NOMO-1 treated with DMSO at 0.1 percent for 48 hours (cell line): ENCODE measurements around the gene SNAI3.
"Not testable (repeated sequence)": the region's sequence is repeated elsewhere in the genome, so short reads cannot be mapped to it uniquely, and the experiment has no call there.

Experiments used
- DNase-seq: peaks from one replicate; lab custom pipeline; 2025; ENCODE audit not compliant: unreplicated experiment; lab: John Stamatoyannopoulos, UW

SNAI3 gene

DNA sequence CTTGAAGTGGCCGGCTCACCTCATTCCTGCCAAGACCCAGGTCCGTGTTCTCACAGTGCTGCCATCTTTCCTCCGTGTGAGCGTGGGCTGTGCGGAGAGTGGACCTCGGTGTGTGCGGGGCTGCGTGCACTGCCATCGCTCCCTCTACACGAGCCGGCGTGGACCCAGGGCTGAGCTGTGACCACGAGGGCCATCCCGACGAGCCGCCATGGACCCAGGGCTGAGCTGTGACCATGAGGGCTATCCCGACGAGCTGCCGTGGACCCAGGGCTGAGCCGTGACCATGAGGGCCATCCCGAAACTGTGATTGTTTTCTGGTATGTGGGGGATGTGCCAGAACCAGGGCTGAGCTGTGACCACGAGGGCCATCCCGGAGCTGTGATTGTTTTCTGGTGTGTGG is 14.5 kb downstream of the SNAI3 start:
- no peak for DNase-seq

DNA sequence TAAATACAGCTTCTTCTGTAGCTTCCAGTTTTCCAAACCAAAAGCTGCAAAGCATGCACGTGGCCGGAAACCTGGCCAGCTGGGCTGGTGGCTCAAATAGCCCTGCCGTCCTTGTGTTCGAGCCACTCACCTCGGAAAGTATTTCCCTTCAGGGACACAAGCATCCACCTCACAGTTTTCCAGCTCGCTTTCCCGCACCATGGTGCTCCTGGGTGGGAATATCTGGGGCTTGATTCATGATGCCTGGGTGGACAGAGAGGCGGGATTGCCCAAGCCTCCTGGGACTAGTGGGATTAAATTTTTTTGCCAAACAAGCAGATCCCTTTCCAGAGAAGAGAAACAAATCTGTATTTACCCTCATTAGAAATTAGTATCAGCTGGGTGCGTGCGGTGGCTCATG is 16.3 kb downstream of the SNAI3 start:
- no peak for DNase-seq

DNA sequence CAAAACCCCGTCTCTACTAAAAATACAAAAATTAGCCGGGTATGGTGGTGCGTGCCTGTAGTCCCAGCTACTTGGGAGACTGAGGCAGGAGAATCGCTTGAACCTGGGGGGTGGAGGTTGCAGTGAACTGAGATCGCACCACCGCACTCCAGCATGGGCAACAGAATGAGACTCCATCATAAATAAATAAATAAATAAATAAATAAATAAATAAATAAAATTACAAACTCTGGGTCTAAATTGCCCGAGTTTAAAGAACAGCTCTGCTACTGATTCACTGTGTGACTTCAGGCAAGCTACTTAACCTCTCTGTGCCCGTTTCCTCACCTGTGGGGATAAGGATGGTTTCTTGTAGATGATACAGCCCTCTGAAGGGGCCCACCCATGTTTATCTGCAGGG is 16.8 kb downstream of the SNAI3 start:
- not testable (repeated sequence) for DNase-seq

DNA sequence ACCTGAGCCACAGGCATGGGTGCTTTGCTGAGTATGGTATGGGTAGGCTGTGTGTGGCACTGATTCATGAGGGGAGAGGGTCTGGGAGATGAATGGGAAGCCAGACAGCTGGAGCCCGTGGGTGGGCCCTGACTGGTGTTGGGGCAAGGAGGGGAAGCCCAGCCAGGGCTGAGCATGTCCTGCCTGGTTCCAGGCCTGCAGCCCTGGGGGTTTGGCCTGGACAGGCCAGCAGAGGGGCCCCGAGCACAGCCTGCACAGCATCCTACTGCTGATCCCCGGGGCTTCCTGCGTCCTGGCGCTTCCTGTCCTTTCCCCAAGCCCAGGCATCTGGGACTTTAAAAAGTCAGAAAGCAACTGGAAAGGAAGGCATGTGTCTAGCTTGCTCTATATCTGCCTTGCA is 18.8 kb downstream of the SNAI3 start:
- DNase-seq: no peak

DNA sequence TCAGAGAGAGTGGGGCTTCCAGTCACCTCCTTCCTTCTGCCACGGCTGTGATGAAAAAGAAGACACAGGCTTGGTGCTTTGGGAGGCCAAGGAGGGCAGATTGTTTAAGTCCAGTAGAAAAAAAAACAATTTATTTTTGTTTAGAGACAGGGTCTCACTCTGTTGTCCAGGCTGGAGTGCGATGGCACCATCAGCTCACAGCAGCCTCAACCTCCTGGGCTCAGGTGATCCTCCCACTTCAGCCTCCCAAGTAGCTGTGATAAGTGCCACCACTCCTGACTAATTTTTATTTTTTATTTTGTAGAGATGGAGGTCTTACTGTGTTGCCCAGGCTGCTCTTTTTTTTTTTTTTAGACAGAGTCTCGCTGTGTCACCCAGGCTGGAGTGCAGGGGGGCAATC is 20.7 kb downstream of the SNAI3 start:
- no peak for DNase-seq

DNA sequence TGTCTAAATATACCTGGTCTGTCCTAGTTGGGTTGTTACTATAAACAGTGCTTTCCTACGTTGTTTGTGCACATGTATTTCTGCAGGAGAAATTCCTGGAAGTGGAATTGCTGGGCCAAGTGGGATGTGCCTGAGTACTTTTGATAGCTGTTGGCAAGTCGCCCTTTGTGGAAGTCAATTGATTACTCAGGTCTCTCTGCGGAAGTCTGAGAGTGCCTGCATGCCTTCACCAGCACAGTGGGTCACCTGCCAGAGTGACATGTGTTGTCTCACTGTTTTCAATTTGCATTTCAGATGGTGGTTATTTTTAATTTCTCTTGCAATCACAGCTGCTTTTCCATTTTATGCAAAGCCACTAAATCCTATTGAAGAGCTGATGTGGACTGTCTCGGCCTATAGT is 21.2 kb downstream of the SNAI3 start:
- no peak for DNase-seq

DNA sequence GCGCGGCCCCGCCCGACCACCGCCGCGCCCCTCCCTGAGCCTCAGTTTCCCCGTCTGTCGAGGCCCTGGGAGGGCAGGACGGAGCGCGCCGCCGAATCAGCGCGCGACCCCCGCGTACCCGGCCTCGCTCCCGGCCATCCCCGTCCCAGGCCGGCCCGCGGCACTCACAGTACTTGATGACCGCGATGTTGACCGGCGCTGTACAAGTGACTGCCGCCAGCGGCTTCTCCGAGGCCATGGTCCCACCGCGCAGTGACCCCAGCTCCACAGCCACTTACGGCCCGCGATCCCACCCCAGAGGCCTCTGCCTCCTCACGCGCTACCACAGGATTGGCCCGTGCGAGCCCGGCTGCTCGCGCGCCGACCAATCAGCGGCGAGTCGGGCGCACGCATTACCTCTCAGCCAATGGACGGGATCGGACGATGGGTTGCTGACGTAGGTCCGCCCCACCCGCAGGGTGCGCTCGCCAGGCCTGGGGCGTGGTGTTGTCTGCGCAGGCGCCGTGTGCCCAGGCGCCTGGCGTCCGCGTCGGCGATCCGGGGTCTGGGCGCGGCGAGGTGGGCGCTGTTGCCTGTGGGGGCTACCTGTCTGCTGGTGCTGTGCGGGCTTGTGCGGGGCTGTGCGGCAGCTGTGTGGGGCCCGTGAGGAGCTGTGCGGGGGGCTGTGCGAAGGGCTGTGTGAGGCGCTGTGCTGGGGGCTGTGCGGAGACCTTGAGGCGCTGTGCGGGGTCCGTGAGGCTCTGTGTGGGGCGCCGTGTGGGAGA is 23.3 kb downstream of the SNAI3 start, which contains the start of gene MVD:
TSS of gene MVD (minus strand) at position 249 of the 764 bp plus-strand sequence. CDS start at position 238, 11 bp downstream.
- peak; percentile 98 for DNase-seq

DNA sequence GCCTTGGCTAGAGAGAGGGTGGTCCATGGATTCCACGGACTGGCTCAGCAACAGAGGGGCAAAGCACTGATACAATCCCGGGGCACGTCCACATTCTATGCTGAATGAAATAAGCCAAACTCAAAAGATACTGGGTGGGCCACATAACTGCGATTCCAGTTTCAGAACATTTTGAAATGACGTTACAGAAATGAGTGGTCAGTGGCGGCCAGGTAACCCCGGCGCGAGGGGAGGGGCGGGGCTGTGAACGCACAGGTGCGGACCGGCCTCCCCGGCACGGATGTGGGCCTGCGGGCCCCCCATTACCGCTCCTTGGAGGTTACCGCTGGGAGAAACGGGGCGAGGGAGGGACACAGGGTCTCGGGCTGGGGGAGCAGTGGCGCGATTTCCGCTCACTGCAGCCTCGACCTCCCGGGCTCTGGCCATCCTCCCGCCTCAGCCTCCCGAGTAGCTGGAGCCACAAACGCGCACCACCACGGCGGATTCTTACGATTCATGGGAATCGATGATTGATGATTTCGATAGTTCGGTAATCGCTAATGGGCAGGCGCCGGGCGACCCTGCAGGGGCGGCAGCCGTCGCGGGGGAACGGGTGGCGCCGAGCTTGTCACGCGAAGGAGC is 24.0 kb downstream of the SNAI3 start:
- DNase-seq: no peak

DNA sequence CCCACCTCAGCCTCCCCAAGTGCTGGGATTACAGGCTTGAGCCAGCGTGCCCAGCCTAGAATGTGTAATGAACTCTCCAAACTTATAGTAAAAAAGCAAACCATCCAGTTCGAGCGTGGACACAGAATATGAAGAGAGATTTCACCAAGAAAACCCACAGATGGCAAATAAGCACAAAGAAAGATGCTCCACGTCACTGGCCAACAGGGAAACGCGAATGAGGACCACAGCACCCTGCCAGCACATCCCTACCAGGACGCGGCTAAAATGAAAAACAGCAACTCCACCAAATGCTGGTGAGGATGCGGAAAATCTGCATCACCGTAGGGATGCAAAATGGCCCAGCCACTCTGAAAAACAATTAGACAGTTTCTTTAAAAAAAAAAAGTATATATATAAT is 24.8 kb downstream of the SNAI3 start:
- no peak for DNase-seq

DNA sequence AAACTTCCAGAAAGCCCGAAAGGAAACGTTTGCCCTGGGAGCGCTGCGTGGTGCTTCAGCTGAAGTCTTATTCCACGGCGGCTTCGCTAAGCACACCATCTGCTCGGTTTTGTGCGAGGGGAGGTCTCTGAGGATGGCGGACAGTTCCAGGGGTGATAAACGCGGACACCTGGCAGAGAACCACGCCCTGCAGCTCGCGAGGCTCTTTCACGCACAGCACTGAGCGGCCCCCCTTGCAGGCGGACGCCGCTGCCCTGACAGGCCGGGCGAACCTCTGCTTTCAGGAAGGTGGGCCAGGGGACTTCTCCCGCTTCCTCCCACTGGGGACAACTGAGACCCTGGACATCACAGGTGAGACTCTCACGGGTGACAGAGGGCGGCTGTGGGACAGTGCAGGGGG is 27.1 kb downstream of the SNAI3 start:
- no peak for DNase-seq

DNA sequence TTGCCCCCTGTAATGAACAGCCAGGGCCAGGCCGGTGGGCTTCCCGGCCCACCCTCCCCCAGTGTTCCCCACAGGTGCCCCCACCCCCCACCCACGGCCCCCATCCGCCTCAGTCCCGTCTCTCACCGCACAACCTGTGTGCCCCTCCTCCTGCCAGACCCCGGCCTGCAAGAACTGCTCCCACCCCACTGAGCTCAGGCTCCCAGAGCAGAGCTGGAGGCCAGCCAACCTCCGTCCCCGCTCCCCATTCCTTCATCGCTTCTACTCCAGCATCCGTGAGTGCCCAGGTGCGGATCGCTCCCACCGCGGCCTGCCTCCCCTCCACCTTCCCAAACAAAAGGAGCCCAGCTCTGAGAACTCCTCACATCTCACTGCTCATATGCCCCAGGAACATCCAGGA is 27.6 kb downstream of the SNAI3 start:
- DNase-seq: no peak

DNA sequence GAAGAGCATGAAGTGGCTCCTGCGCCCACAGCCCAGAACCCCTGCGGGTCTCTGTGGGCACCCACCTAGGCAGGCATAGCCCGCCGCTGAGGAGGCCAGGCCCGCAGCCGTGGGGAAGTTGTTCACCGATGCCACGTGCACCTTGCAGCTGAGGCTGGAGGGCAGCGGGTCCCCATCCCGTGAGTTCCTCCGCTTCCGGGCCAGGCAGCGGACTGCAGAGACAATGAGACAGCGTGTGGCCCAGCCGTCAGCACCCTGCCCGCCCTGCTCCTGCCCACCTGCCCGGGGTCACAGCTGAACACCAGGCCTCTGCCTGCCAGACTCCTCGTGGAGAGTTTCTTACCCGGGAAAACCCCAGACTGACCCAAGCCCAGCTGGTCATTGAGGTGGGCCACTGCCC is 28.9 kb downstream of the SNAI3 start:
- no peak for DNase-seq

DNA sequence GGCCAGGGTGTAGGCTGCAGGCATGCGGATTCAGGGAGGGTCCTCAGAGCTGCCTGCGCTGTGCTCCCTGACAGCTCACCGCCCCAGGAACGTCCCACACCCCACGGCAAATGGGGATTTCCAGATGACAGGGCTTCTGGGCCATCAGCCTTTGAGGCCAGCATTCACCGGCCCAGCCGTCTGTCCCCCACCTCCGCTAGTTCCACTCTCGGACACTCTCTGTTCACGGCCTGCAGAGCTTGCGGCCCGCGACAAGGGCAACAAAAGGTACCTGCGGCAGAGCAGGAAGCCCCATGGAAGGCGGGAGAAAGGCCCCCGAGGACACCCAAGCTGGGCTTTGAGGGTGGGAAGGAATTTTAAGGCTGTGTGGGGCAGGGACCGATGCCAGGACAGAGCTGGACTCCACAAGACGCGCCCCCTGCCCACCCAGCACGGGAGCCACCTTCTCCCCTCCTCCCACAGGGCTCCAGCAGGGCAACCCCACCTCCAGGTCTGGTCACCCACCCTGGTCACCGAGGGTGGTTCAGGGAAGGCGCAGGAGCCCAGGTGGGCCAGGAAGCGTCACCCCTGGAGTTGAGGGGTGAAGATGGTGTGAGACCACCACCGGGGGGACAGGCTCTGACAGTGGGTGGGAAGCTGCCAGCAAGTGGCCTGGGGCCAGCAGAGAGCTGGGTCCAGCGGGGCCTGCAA is 29.9 kb downstream of the SNAI3 start:
- no peak for DNase-seq

DNA sequence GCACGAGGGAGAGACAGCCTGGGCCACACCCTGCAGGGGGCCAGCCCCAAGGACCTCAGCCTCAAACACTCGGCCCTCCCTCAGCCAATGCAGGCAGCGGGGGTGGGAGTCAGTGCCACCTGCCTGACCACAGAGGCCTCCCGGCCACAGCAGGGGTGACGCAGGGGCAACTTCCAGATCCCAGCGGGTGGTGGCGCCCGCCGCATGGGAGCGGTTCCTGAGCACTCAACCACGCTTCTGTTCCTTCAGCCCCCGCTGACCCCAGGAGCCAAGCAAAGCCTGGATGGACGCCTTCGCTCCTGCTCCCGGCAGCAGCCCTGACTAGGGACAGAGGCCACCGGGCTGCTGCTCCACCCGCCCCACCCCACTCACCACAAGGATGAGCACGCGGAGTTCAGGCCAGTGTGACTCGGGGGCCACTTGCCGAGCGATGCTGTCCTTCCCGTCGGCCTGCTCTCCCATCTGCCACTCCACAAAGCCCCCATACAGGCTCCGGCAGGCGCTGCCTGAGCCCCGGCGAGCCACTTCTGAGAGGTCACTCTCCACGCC is 30.5 kb downstream of the SNAI3 start:
- no peak for DNase-seq

DNA sequence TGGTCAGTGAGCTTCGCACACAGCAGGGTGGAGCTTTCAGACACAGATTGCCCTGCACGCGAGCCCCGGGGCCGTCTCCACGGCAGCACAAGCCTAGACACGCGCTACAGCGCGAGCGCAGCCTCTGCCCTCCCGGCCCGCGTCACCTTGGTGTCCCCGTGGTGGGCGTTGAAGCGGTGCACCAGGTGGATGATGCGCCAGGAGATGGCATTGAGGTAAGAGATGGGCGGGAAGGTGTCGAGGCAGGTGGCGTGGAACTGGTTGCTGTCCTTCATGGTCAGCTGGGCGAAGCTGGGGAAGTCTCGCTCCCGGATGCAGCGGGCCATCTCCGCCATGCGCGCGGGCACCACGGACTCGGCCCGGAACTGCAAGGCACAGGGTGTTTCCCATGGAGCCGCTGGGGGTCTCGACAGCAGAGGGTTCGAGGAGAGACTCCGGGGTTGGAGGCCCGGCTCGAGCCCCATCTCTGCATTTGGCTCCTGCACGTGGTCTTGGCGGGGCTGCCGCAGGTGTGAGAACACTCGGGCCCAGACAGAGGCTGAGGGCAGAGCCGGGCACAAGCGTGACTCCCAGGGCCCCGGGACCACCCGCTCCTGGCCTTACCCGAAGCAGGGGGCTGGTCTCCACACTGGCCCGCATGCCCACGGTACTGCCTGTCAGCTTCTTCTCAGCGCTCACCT is 31.1 kb downstream of the SNAI3 start:
- no peak for DNase-seq

DNA sequence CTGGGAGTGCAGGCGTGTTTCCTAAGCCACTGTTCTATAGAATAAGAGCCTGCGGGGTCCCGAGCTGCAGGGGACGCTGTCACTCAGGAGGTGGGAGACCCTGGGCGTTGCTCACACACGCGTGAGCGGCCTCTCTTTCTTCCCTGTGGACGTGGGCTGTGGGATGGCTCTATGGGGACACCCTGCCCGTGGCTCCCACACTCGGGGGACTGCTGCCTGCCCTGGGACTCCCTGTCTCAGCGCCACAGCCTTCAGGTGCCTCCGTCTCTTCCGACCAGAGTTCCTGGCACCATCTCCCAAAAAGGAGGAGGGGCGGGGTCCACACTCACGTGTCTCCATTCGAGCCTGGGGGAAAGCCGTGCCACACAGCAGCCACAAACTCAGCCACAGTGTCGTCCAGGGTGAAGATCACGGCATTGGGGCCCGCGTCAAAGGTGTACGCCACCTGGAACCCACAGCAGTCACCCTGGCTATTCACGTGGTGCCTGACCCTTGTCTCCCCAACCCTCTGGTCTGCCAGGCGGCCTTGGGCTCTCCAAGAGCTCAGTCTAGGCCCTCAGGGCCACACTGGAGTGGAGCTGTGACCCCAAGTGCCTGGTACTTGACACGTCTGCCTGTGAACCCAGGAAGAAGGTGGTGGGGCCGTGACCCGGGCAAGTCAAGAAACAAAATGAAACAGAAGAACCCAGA is 31.8 kb downstream of the SNAI3 start:
- DNase-seq: no peak

DNA sequence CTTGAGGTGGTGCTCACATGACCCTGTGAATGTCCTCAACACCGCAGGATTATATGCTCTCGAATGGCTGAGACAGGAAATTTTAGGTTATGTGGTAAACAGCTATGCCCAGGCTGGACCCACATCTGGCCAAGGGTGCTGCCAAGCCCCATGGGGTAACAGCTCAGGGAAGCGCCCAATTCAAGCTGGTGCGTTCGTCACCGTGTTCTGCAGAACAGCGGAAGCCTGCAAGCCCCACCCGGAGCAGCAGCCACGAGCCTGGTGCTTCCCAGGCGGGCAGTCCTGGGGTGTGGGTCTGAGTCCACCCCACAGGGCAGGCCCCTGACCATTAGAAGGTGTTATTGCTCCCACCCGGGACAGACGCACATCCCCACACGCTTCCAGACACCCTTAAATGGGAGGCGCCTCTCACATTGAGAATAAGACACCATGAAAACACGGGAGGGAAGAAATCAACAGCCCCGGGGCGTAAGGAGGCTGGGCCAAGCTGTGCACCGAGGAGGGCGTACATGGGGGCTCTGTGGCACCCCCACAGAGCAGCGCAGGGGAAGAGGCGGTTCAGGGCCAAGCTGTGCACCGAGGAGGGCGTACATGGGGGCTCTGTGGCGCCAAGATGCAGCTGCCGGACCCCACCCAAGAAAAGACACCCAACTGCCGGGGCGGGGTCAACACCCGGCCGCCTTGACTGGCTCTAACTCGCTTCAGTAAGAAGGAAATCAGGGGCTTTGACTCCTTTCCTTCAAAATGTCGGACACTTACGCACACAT is 32.5 kb downstream of the SNAI3 start:
- DNase-seq: no peak

DNA sequence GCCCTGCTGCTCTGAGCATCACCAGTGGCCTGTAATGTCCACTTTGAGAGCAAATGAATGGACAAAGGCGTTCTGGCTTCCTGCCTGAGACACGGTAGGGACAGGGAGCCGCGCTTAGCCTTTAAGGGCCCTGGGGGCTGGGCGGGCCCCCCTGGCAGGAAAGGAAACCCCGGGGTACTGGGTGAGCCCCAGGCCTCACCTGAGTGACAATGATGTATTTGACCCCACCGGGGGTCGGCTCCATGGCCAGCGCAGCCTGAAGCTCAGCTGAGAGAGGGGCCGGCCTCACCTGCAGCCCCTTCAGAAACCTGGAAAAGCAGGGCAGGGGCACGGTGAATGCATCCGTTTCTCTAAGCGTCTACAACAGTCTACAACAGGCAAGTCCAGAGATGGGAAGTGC is 33.2 kb downstream of the SNAI3 start:
- no peak for DNase-seq

DNA sequence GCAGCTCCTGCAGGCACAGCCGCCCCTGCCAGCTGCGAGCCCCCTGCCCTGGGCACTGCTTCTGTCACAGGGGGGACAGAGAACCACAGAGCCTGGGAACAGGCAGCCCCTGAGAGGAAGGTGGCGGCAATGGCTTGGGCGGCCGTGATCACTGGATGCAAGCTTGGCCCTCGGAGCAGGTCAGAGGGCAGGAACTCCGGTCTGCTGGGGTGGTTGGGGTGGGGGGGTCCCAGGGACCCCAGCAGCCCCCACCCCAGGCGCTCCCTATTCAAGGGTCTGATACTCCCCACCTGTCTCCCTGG is 33.6 kb downstream of the SNAI3 start:
- no peak for DNase-seq
